HUES6 (cell line): Measurements from ENCODE around the gene MAP1B.

Experiments
- H3K27ac ChIP-seq: 2 replicates; pipeline ENCODE4 v1.7.0; 2013; ENCODE audit warnings: low read depth, mild to moderate bottlenecking, low read length, inconsistent platforms
- H3K27me3 ChIP-seq: 2 replicates; pipeline ENCODE4 v1.6.1; 2013; ENCODE audit warnings: low read length; ENCODE audit not compliant: control insufficient read depth, insufficient read depth
- H3K36me3 ChIP-seq: 2 replicates; pipeline ENCODE4 v1.6.1; 2013; ENCODE audit warnings: low read length; ENCODE audit not compliant: control insufficient read depth, insufficient read depth
- H3K4me1 ChIP-seq: 2 replicates; pipeline ENCODE4 v1.6.1; 2013; ENCODE audit warnings: low read length; ENCODE audit not compliant: control insufficient read depth, insufficient read depth
- H3K4me3 ChIP-seq: 2 replicates; pipeline ENCODE4 v1.5.1; 2013; ENCODE audit warnings: low read depth, low read length
- H3K9ac ChIP-seq: one replicate; pipeline ENCODE4 v1.6.1; 2013; ENCODE audit warnings: mild to moderate bottlenecking, low read length
- H3K9me3 ChIP-seq: 2 replicates; pipeline ENCODE4 v1.6.1; 2013; ENCODE audit warnings: low read depth, low read length; ENCODE audit not compliant: control insufficient read depth, insufficient read depth

MAP1B gene

GRCh38 chr5:72208324-72208926 is 101.2 kb downstream of the MAP1B start:
- H3K27ac ChIP-seq = no peak overlapping the region
- H3K36me3 ChIP-seq = peaks cover 46% of the 10 kb centered on the region

GRCh38 chr5:72209147-72210115 is 102.2 kb downstream of the MAP1B start:
- no peaks in the 10 kb centered on the region for H3K27me3 ChIP-seq
- no peak overlapping the region for H3K27ac ChIP-seq

More at GRCh38 chr5:72208324-72208926, 101.2 kb downstream of the MAP1B start:
- H3K27me3 ChIP-seq = no peaks in the 10 kb centered on the region
- no peaks in the 10 kb centered on the region for H3K9me3 ChIP-seq
- peaks cover 18% of the 10 kb centered on the region for H3K4me1 ChIP-seq
- H3K4me3 ChIP-seq = no peak overlapping the region
- no peak overlapping the region for H3K9ac ChIP-seq

GRCh38 chr5:72210888-72211678 is 103.8 kb downstream of the MAP1B start:
- Histone ChIP-seq H3K9me3 (no peaks in the 10 kb centered on the region), H3K36me3 (peaks cover 19% of the 10 kb centered on the region), H3K27me3 (no peaks in the 10 kb centered on the region), H3K4me3 (no peak overlapping the region), H3K4me1 (peaks cover 21% of the 10 kb centered on the region), H3K27ac (no peak overlapping the region), H3K9ac (no peak overlapping the region)

More at GRCh38 chr5:72209147-72210115, 102.2 kb downstream of the MAP1B start:
- no peaks in the 10 kb centered on the region for H3K9me3 ChIP-seq
- peaks cover 18% of the 10 kb centered on the region for H3K4me1 ChIP-seq
- H3K4me3 ChIP-seq = no peak overlapping the region
- H3K9ac ChIP-seq = no peak overlapping the region
- H3K36me3 ChIP-seq = peaks cover 36% of the 10 kb centered on the region

GRCh38 chr5:72212171-72212570 is 104.9 kb downstream of the MAP1B start:
- Histone ChIP-seq H3K27me3 (no peaks in the 10 kb centered on the region), H3K4me1 (peaks cover 21% of the 10 kb centered on the region), H3K27ac (no peak overlapping the region), H3K9ac (no peak overlapping the region), H3K4me3 (no peak overlapping the region), H3K9me3 (no peaks in the 10 kb centered on the region), H3K36me3 (peaks cover 11% of the 10 kb centered on the region; the same call in 1 of the 2 replicates)

- no peak overlapping the region for H3K9ac ChIP-seq
- no peak overlapping the region for H3K4me3 ChIP-seq
- H3K4me1 ChIP-seq = peaks cover 21% of the 10 kb centered on the region
- H3K27me3 ChIP-seq = no peaks in the 10 kb centered on the region
- H3K36me3 ChIP-seq = peaks cover 16% of the 10 kb centered on the region
- no peak overlapping the region for H3K27ac ChIP-seq
- no peaks in the 10 kb centered on the region for H3K9me3 ChIP-seq
Measured at GRCh38 chr5:72213482-72213881, 106.2 kb downstream of the MAP1B start.

- no peak overlapping the region for H3K27ac ChIP-seq
- H3K36me3 ChIP-seq = peaks cover 23% of the 10 kb centered on the region
- no peaks in the 10 kb centered on the region for H3K9me3 ChIP-seq
- no peak overlapping the region for H3K4me3 ChIP-seq
- peaks cover 18% of the 10 kb centered on the region for H3K4me1 ChIP-seq
- H3K9ac ChIP-seq = no peak overlapping the region
- H3K27me3 ChIP-seq = no peaks in the 10 kb centered on the region
Measured at GRCh38 chr5:72214168-72214567, 106.9 kb downstream of the MAP1B start.

GRCh38 chr5:72216756-72217155 is 109.5 kb downstream of the MAP1B start:
- H3K9me3 ChIP-seq = no peaks in the 10 kb centered on the region
- H3K9ac ChIP-seq = no peak overlapping the region
- H3K4me3 ChIP-seq = no peak overlapping the region
- H3K27ac ChIP-seq = no peak overlapping the region
- H3K4me1 ChIP-seq = 0 out of 2 replicates have a peak, but pooled peaks cover 2% of the 10 kb centered on the region
- no peaks in the 10 kb centered on the region for H3K27me3 ChIP-seq
- peaks cover 48% of the 10 kb centered on the region for H3K36me3 ChIP-seq

- no peaks in the 10 kb centered on the region for H3K27me3 ChIP-seq
Measured at GRCh38 chr5:72221099-72221498, 113.8 kb downstream of the MAP1B start.

GRCh38 chr5:72221541-72221940 is 114.3 kb downstream of the MAP1B start:
- Histone ChIP-seq H3K9ac (no peak overlapping the region), H3K27me3 (no peaks in the 10 kb centered on the region), H3K4me3 (no peak overlapping the region), H3K36me3 (peaks cover 93% of the 10 kb centered on the region), H3K27ac (no peak overlapping the region), H3K4me1 (no peaks in the 10 kb centered on the region), H3K9me3 (no peaks in the 10 kb centered on the region)

More at GRCh38 chr5:72221099-72221498, 113.8 kb downstream of the MAP1B start:
- no peak overlapping the region for H3K9ac ChIP-seq
- no peak overlapping the region for H3K4me3 ChIP-seq
- H3K36me3 ChIP-seq = peaks cover 88% of the 10 kb centered on the region
- no peak overlapping the region for H3K27ac ChIP-seq
- no peaks in the 10 kb centered on the region for H3K4me1 ChIP-seq
- no peaks in the 10 kb centered on the region for H3K9me3 ChIP-seq

- H3K9ac ChIP-seq = no peak overlapping the region
- H3K27ac ChIP-seq = no peak overlapping the region
- peaks cover 96% of the 10 kb centered on the region for H3K36me3 ChIP-seq
- H3K4me3 ChIP-seq = no peak overlapping the region
- H3K9me3 ChIP-seq = no peaks in the 10 kb centered on the region
- H3K27me3 ChIP-seq = no peaks in the 10 kb centered on the region
- H3K4me1 ChIP-seq = no peaks in the 10 kb centered on the region
Measured at GRCh38 chr5:72222521-72222920, 115.2 kb downstream of the MAP1B start.
